Neural progenitor cell (in vitro differentiated cells): Measurements from ENCODE around the gene ISL2. TPM values are rescaled to one million over a fixed set of nuclear protein-coding genes. Genes with fewer than 3 reads are reported as not detected.

Experiments
- DNase-seq: peaks from one replicate; pipeline ENCODE4 v3.0.0-alpha.2; 2016; ENCODE audit warnings: low spot score
- H2AFZ ChIP-seq: fragments of 200-600 bp; sonication (generic); replicated peaks from 2 replicates; pipeline ENCODE4 v1.6.1; 2016; ENCODE audit warnings: antibody characterized with exemption
- H3F3A ChIP-seq: fragments of 200-600 bp; sonication (generic); 2 replicates; pipeline ENCODE4 v1.6.1; 2016; ENCODE audit warnings: antibody characterized with exemption, low read depth
- H3K27ac ChIP-seq: fragments of 200-600 bp; sonication (generic); 2 replicates; pipeline ENCODE4 v1.5.1; 2016; ENCODE audit warnings: mild to moderate bottlenecking
- H3K27me3 ChIP-seq: fragments of 200-600 bp; sonication (generic); 2 replicates; pipeline ENCODE4 v1.6.1; 2016; ENCODE audit warnings: mild to moderate bottlenecking, moderate library complexity
- H3K36me3 ChIP-seq: fragments of 200-600 bp; sonication (generic); 2 replicates; pipeline ENCODE4 v1.5.1; 2016
- H3K4me1 ChIP-seq: fragments of 200-600 bp; sonication (generic); 2 replicates; pipeline ENCODE4 v1.6.1; 2016; ENCODE audit warnings: mixed run types
- H3K4me2 ChIP-seq: fragments of 200-600 bp; sonication (generic); 2 replicates; pipeline ENCODE4 v1.6.1; 2016
- H3K4me3 ChIP-seq: fragments of 200-600 bp; sonication (generic); 2 replicates; pipeline ENCODE4 v1.5.1; 2016
- H3K79me2 ChIP-seq: fragments of 200-600 bp; sonication (generic); 2 replicates; pipeline ENCODE4 v1.6.1; 2016; ENCODE audit warnings: low read depth
- H3K9ac ChIP-seq: fragments of 200-600 bp; sonication (generic); 2 replicates; pipeline ENCODE4 v1.6.1; 2016
- H3K9me3 ChIP-seq: fragments of 200-600 bp; sonication (generic); 2 replicates; pipeline ENCODE4 v1.5.1; 2016; ENCODE audit warnings: low read depth
- H4K20me1 ChIP-seq: fragments of 200-600 bp; sonication (generic); 2 replicates; pipeline ENCODE4 v1.6.1; 2016; ENCODE audit warnings: low read depth
- H3K27ac Mint-ChIP-seq: 3 replicates; pipeline ENCODE4 v1.8.0; 2021; ENCODE audit warnings: mixed read lengths
- H3K27me3 Mint-ChIP-seq: 2 replicates; pipeline ENCODE4 v1.8.0; 2022; ENCODE audit warnings: low read depth, mild to moderate bottlenecking, inconsistent platforms, moderate library complexity, mixed read lengths; ENCODE audit not compliant: insufficient read depth
- H3K36me3 Mint-ChIP-seq: 3 replicates; pipeline ENCODE4 v1.8.0; 2021; ENCODE audit warnings: mixed read lengths
- H3K4me1 Mint-ChIP-seq: 3 replicates; pipeline ENCODE4 v1.8.0; 2021; ENCODE audit warnings: mixed read lengths
- H3K4me3 Mint-ChIP-seq: 3 replicates; pipeline ENCODE4 v1.8.0; 2021; ENCODE audit warnings: mild to moderate bottlenecking, moderate library complexity, mixed read lengths
- H3K9me3 Mint-ChIP-seq: 3 replicates; pipeline ENCODE4 v1.8.0; 2020; ENCODE audit warnings: mixed read lengths
- CTCF ChIP-seq: fragments of 200-600 bp; sonication (generic); IDR thresholded peaks from 2 replicates; pipeline ENCODE4 v1.5.1; 2017; ENCODE audit warnings: antibody characterized with exemption, mild to moderate bottlenecking
- EZH2 ChIP-seq: fragments of 200-600 bp; sonication (generic); IDR thresholded peaks from 2 replicates; pipeline ENCODE4 v1.6.1; 2017; ENCODE audit warnings: antibody characterized with exemption, mild to moderate bottlenecking, moderate library complexity
- EZH2phosphoT487 ChIP-seq: fragments of 200-600 bp; sonication (generic); IDR thresholded peaks from 2 replicates; pipeline ENCODE4 v1.6.1; 2017; ENCODE audit warnings: antibody characterized with exemption
- total RNA-seq: library from RNA; depleted of rRNA; stranded (reverse); fragments of >200 nt; gene quantifications from 2 replicates; pipeline ENCODE4 v1.2.3, GENCODE V29; 2015; ENCODE audit warnings: low replicate concordance

ISL2 gene
- total RNA-seq, 1 donor from 2014 or later = not detected

DNA sequence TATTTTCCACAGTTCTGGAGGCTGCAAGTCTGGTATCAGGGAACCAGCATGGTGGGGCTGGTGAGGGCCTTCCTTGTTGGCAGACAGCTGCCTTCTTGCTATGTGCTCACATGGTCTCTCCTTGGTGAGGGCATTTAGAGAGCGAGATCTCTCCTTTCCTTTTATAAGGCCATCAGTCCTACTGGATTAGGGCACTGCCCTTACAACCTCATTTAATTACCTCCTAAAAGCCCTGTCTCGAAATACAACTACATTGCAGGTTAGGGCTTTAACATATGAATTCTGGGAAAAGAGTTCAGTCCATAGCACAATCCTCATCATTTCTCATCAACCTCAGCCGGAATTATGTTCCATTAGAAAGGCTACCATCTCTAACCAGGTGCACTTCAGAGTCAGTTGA, 21.9 kb downstream of the ISL2 start:
- peaks cover 2% of the 10 kb centered on the region for H3K27me3 Mint-ChIP-seq
- H3K9me3 Mint-ChIP-seq = no peaks in the 10 kb centered on the region
- no peak overlapping the region for H3K27ac ChIP-seq
- H3K4me1 Mint-ChIP-seq = no peaks in the 10 kb centered on the region
- H3K36me3 ChIP-seq = no peaks in the 10 kb centered on the region
- H3F3A ChIP-seq = no peaks in the 10 kb centered on the region
- no peak overlapping the region for H3K9ac ChIP-seq
- H3K9me3 ChIP-seq = no peaks in the 10 kb centered on the region
- H3K4me1 ChIP-seq = no peaks in the 10 kb centered on the region
- DNase-seq = no peak
- TF ChIP-seq EZH2 (no peak), CTCF (no peak), EZH2phosphoT487 (no peak)
- H3K36me3 Mint-ChIP-seq = no peaks in the 10 kb centered on the region
- H3K27me3 ChIP-seq = no peaks in the 10 kb centered on the region
- H3K4me2 ChIP-seq = no peak overlapping the region
- H4K20me1 ChIP-seq = no peaks in the 10 kb centered on the region
- no peak overlapping the region for H3K27ac Mint-ChIP-seq
- no peak overlapping the region for H3K4me3 Mint-ChIP-seq
- no peaks in the 10 kb centered on the region for H3K79me2 ChIP-seq
- no peak overlapping the region for H2AFZ ChIP-seq
- no peak overlapping the region for H3K4me3 ChIP-seq

DNA sequence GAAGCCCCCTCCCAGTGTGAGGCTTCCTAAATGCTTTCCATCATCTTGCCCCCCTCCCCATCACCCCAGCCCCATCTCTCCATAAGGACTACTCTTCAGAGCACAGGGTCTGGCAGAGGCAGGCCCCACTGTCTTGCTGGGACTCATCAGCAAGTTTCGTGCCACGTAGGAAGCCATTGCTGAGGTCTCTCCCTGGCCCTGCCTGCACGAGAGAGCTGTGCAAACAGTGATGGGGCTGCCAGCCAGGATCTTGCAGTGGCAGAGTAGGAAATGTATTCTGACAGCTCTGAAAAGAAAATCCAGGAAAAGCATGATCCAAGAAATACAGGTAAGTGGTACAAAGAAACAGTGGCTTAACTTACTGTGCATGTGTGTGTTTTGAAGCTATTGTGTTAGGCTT, 22.6 kb downstream of the ISL2 start:
- TF ChIP-seq CTCF (no peak), EZH2 (no peak), EZH2phosphoT487 (no peak)
- Histone ChIP-seq H2AFZ (no peak overlapping the region), H3K27ac (no peak overlapping the region), H3K9ac (no peak overlapping the region), H3K27me3 (no peaks in the 10 kb centered on the region), H3K4me2 (no peak overlapping the region), H3K4me3 (no peak overlapping the region), H4K20me1 (no peaks in the 10 kb centered on the region), H3K79me2 (no peaks in the 10 kb centered on the region), H3K4me1 (no peaks in the 10 kb centered on the region), H3F3A (no peaks in the 10 kb centered on the region), H3K36me3 (no peaks in the 10 kb centered on the region), H3K9me3 (no peaks in the 10 kb centered on the region)
- Mint-ChIP-seq H3K27ac (no peak overlapping the region), H3K9me3 (no peaks in the 10 kb centered on the region), H3K4me1 (no peaks in the 10 kb centered on the region), H3K4me3 (no peak overlapping the region), H3K36me3 (no peaks in the 10 kb centered on the region), H3K27me3 (peaks cover 2% of the 10 kb centered on the region)
- DNase-seq = no peak

DNA sequence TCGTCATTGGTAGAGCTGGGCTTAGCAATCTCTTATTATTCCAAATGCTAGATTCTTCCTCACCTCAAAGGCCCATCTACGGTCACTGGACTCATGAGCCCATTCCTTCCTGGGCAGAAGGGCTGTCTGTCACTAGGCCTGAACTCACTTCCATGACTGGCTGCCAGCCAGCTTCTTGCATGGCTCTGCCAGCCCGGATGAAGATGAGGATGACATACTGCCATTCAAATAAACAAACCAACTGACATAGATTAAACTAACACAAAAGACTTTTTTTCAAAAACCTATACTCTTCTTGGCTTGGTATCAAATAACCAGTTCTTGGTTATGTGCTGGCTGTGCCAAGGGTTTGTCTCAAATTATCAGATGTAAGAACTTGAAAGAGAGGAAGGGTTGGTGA, 23.8 kb downstream of the ISL2 start:
- H3K9ac ChIP-seq = no peak overlapping the region
- no peak overlapping the region for H3K4me2 ChIP-seq
- H2AFZ ChIP-seq = no peak overlapping the region
- no peaks in the 10 kb centered on the region for H3K9me3 ChIP-seq
- Mint-ChIP-seq H3K36me3 (no peaks in the 10 kb centered on the region), H3K4me1 (no peaks in the 10 kb centered on the region), H3K27me3 (no peaks in the 10 kb centered on the region), H3K9me3 (no peaks in the 10 kb centered on the region), H3K4me3 (no peak overlapping the region), H3K27ac (no peak overlapping the region)
- H3F3A ChIP-seq = no peaks in the 10 kb centered on the region
- no peaks in the 10 kb centered on the region for H3K27me3 ChIP-seq
- H3K4me3 ChIP-seq = no peak overlapping the region
- DNase-seq = no peak
- H3K4me1 ChIP-seq = no peaks in the 10 kb centered on the region
- H3K27ac ChIP-seq = no peak overlapping the region
- no peaks in the 10 kb centered on the region for H3K36me3 ChIP-seq
- TF ChIP-seq CTCF (no peak), EZH2 (no peak), EZH2phosphoT487 (no peak)
- H3K79me2 ChIP-seq = no peaks in the 10 kb centered on the region
- H4K20me1 ChIP-seq = no peaks in the 10 kb centered on the region

DNA sequence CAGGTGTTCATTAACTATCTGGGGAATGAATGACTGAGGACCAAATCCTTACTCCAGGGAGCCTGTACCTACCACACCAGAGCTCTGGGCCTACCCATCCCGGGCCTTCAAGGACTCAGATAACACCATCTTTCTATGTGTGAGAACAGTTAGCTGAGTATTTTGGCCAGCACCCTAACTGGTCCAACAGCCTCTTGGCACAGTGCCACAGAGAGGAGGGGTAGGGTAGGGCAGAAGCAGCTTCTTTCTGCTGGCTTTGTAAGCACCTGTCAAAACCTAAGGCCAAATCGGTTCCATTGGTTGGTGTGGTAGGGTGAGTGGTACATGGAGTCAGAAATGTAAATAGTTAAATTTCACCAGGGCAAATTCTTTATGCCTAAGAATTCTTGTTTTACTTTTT, 26.7 kb downstream of the ISL2 start:
- no peaks in the 10 kb centered on the region for H3F3A ChIP-seq
- no peak overlapping the region for H3K4me2 ChIP-seq
- Mint-ChIP-seq H3K4me1 (no peaks in the 10 kb centered on the region), H3K27me3 (no peaks in the 10 kb centered on the region), H3K9me3 (no peaks in the 10 kb centered on the region), H3K36me3 (no peaks in the 10 kb centered on the region), H3K27ac (no peak overlapping the region), H3K4me3 (no peak overlapping the region)
- no peak for TF ChIP-seq CTCF
- no peak for TF ChIP-seq EZH2
- no peak for TF ChIP-seq EZH2phosphoT487
- H3K27ac ChIP-seq = no peak overlapping the region
- H3K9me3 ChIP-seq = no peaks in the 10 kb centered on the region
- no peak for DNase-seq
- H4K20me1 ChIP-seq = no peaks in the 10 kb centered on the region
- H3K36me3 ChIP-seq = no peaks in the 10 kb centered on the region
- no peak overlapping the region for H3K4me3 ChIP-seq
- no peaks in the 10 kb centered on the region for H3K4me1 ChIP-seq
- H3K27me3 ChIP-seq = no peaks in the 10 kb centered on the region
- no peaks in the 10 kb centered on the region for H3K79me2 ChIP-seq
- no peak overlapping the region for H3K9ac ChIP-seq
- H2AFZ ChIP-seq = no peak overlapping the region
